ENCODE data around the gene CHD5.
A peak's percentile ranks its signal among the peaks of the same experiment; 100 is the strongest.

The CHD5 gene

GRCh38 chr1:6100861-6101783, 79.0 kb downstream of the CHD5 start:
- DNase-seq, result no peak

GRCh38 chr1:6099787-6100765, 80.0 kb downstream of the CHD5 start:
- no peak for DNase-seq

- no peak for DNase-seq
These were observed 80.8 kb downstream of the CHD5 start for GRCh38 chr1:6099297-6099696.

- DNase-seq, result peak in 1 of 51 donors; percentile 44
These were observed 81.6 kb downstream of the CHD5 start for GRCh38 chr1:6098303-6099215.

GRCh38 chr1:6097824-6098223, 82.3 kb downstream of the CHD5 start:
- no peak for DNase-seq

GRCh38 chr1:6097117-6097595, 83.0 kb downstream of the CHD5 start:
- DNase-seq, result no peak

GRCh38 chr1:6096243-6097116, 83.6 kb downstream of the CHD5 start:
- no peak for DNase-seq

- DNase-seq, result no peak
These were observed 84.4 kb downstream of the CHD5 start for GRCh38 chr1:6095511-6096242.

- DNase-seq, result no peak
These were observed 85.2 kb downstream of the CHD5 start for GRCh38 chr1:6094801-6095505.

- no peak for DNase-seq
These were observed 85.9 kb downstream of the CHD5 start for GRCh38 chr1:6094246-6094645.

GRCh38 chr1:6093611-6094010, 86.5 kb downstream of the CHD5 start:
- DNase-seq, result no peak

GRCh38 chr1:6093071-6093470, 87.0 kb downstream of the CHD5 start:
- no peak for DNase-seq

GRCh38 chr1:6092211-6092610, 87.9 kb downstream of the CHD5 start:
- no peak for DNase-seq

- DNase-seq, result no peak
These were observed 88.4 kb downstream of the CHD5 start for GRCh38 chr1:6091823-6092109.

- DNase-seq, result no peak
These were observed 88.9 kb downstream of the CHD5 start for GRCh38 chr1:6090996-6091822.

GRCh38 chr1:6090288-6090687, 89.8 kb downstream of the CHD5 start:
- no peak for DNase-seq

- no peak for DNase-seq
These were observed 91.2 kb downstream of the CHD5 start for GRCh38 chr1:6088956-6089355.

GRCh38 chr1:6087958-6088357, 92.2 kb downstream of the CHD5 start:
- DNase-seq, result no peak

All from hypothalamus (tissue), 51 donors.